Thymus (tissue), 11 donors: Measurements from ENCODE around the gene CREB5. TPM values are rescaled to one million over a fixed set of nuclear protein-coding genes. Genes with fewer than 3 reads are reported as not detected.
A peak's percentile ranks its signal among the peaks of the same experiment; 100 is the strongest.

Source experiments
- DNase-seq, 9 donors: peaks; one replicate each; pipeline ENCODE4 v3.0.0-alpha.2; 2013; ENCODE audit warnings: low spot score in 9 of 9, low read depth in 6 of 9, missing footprints in 1 of 9
- H3K27ac ChIP-seq, 2 donors: one replicate each; pipeline ENCODE4 v1.5.1; 2013; ENCODE audit warnings: control low read depth in 1 of 2, low read depth in 1 of 2, low read length in 1 of 2, mild to moderate bottlenecking in 1 of 2, moderate library complexity in 1 of 2
- H3K27me3 ChIP-seq, 2 donors: one replicate each; pipeline ENCODE4 v1.5.1; 2013; ENCODE audit warnings: low read length in 1 of 2; ENCODE audit not compliant: control insufficient read depth in 2 of 2, insufficient read depth in 1 of 2
- H3K36me3 ChIP-seq, 2 donors: one replicate each; pipeline ENCODE4 v1.5.1; 2013; ENCODE audit warnings: low read length in 1 of 2, mild to moderate bottlenecking in 1 of 2, moderate library complexity in 1 of 2; ENCODE audit not compliant: control insufficient read depth in 2 of 2, insufficient read depth in 2 of 2
- H3K4me1 ChIP-seq, 2 donors: one replicate each; pipeline ENCODE4 v1.5.1; 2013; ENCODE audit warnings: low read length in 2 of 2; ENCODE audit not compliant: control insufficient read depth in 2 of 2, insufficient read depth in 2 of 2
- H3K4me3 ChIP-seq, 2 donors: one replicate each; pipeline ENCODE4 v1.5.1; 2013; ENCODE audit warnings: low read length in 2 of 2, control low read depth in 1 of 2, mild to moderate bottlenecking in 1 of 2
- H3K9me3 ChIP-seq, 2 donors: one replicate each; pipeline ENCODE4 v1.5.1; 2013; ENCODE audit warnings: low read length in 1 of 2, mild to moderate bottlenecking in 1 of 2; ENCODE audit not compliant: control insufficient read depth in 2 of 2, insufficient read depth in 1 of 2
- WGBS: extraction: QIAGEN DNeasy Blood & Tissue Kit; methylation state at CpG from one replicate; pipeline ENCODE4 v1.1.7; 2013; 5-methylcytosine and 5-hydroxymethylcytosine counted together
- polyA plus RNA-seq: library from polyadenylated mRNA; stranded (reverse); fragments of 200-250 nt; gene quantifications from one replicate; pipeline ENCODE4 v1.2.3, GENCODE V29; 2013
- total RNA-seq: library from RNA; stranded (reverse); fragments of 120-200 nt; gene quantifications from one replicate; pipeline ENCODE4 v1.2.4, GENCODE V29; 2013
- donor health status: healthy.

The CREB5 gene
- total and polyA plus RNA-seq, 2 donors: 1.1 to 5.4 TPM

DNA sequence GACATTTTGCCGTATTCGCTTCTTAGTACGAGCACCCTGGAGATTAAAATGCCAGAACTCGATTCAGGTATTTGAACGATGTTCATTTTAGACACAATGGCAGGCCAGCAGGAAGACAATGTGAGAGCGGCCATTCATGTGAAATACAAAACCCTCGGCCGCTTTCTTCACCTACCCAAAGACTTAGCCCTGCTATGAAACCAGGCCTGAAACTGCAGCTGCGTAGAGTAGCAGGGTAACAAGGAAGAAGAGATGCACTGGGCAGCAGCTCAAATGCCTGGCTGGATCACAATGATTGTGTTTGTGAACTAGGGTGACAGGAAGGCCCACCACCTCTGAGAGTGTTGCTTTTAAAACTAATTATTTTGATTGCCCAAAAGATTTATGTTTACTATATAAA, 311.0 kb downstream of the CREB5 start:
- WGBS: 86% methylated on average over 9 of the region's 9 CpGs
- Histone ChIP-seq H3K27ac (no peak overlapping the region), H3K4me3 (no peak overlapping the region), H3K36me3 (no peaks in the 10 kb centered on the region), H3K4me1 (no peaks in the 10 kb centered on the region), H3K27me3 (no peaks in the 10 kb centered on the region), H3K9me3 (no peaks in the 10 kb centered on the region)
- DNase-seq: no peak

DNA sequence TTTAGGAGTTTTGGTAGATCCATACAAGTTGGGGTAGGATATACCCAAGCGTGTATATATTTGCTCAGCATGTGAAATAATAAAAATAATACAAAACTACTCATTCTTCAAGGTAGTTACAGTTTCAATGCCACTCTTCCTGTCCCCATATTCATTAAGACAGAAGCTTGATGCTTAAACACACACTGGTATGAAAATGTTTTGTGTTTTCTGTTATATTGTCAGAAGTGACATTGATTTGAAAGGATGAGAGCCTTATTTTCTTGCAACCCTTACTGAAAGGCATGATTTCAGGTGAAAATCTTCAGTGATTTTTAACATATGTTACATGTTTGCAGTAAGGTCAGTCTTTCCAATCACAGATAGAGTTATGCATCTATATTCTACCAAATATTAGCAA, 312.2 kb downstream of the CREB5 start:
- H3K27me3 ChIP-seq: no peaks in the 10 kb centered on the region
- 95% methylated on average over 1 of the region's 1 CpG for WGBS
- H3K36me3 ChIP-seq: no peaks in the 10 kb centered on the region
- H3K4me1 ChIP-seq: no peaks in the 10 kb centered on the region
- no peak overlapping the region for H3K27ac ChIP-seq
- H3K4me3 ChIP-seq: no peak overlapping the region
- no peaks in the 10 kb centered on the region for H3K9me3 ChIP-seq
- no peak for DNase-seq

DNA sequence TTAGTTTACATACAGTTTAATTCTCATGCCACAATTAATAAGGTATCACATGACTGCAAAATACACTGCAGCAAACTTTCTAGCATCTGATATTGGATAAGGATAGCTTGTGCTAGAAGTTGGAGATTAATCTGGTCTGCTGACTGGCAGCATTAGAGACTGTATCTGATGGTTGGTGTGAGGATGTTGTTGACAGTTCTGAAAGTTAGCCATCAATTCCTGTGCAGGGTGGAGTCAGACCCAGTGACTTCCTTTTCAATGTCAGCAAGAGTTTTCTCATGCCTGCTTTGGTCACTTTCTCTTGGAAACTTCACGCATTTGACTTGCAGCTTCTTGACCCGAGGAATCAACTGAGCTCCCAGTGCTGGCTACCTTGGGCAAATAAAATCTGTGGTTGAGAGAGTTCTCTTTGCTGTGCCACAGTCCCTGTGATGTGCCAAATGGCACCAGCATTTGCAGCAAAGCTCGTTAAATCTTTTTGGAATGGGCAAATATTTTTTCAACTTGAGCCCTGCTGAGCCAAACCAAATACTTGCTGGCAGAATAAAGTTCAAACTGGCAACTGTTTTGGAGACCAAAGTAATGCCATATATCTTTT, 312.8 kb downstream of the CREB5 start:
- no peak overlapping the region for H3K27ac ChIP-seq
- no peak for DNase-seq
- H3K36me3 ChIP-seq: no peaks in the 10 kb centered on the region
- H3K4me1 ChIP-seq: no peaks in the 10 kb centered on the region
- no peak overlapping the region for H3K4me3 ChIP-seq
- 89% methylated on average over 3 of the region's 3 CpGs for WGBS
- H3K27me3 ChIP-seq: no peaks in the 10 kb centered on the region
- H3K9me3 ChIP-seq: no peaks in the 10 kb centered on the region

DNA sequence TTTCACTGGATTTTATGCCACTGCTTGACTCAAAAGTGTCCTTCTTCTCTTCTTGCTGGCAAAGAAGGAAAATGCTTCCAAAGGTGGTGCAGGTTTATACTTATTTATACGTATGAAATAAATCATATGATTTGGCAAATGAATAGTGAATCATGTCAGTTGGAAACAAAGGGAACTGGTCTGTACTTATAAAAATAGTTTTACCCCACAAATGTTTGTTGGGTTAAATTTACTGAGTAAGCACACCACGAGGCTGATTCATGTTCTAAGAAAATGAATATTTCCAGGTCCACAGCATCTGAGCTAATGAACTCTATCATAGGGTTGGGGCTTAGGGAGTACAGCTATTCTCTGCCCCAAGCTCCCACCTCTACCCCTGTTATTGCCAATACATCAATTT, 313.6 kb downstream of the CREB5 start:
- DNase-seq: no peak
- Histone ChIP-seq H3K4me1 (no peaks in the 10 kb centered on the region), H3K9me3 (no peaks in the 10 kb centered on the region), H3K27ac (no peak overlapping the region), H3K36me3 (no peaks in the 10 kb centered on the region), H3K4me3 (no peak overlapping the region), H3K27me3 (no peaks in the 10 kb centered on the region)
- 80% methylated on average over 2 of the region's 2 CpGs for WGBS

DNA sequence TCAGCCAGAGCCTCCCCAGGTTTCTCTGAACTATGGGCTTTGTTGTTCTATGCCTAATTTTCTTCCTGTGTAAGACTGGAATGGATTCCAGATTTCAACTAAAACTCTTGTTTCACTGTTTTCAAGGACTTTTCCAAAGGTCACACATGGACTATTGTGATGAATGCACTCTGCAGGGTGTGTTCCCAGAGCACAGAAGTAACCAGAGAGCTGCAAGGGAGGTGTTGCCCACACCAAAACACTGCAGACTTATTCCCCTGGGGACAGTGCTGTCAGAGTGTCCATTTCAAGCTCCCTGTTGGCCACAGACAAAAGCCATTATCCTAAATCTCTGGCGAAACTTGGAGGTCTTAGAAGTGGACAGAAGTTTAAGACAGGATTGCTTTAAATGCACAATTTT, 314.2 kb downstream of the CREB5 start:
- no peak for DNase-seq
- WGBS: 93% methylated on average over 1 of the region's 1 CpG
- H3K36me3 ChIP-seq: no peaks in the 10 kb centered on the region
- no peaks in the 10 kb centered on the region for H3K27me3 ChIP-seq
- no peaks in the 10 kb centered on the region for H3K4me1 ChIP-seq
- H3K4me3 ChIP-seq: no peak overlapping the region
- no peaks in the 10 kb centered on the region for H3K9me3 ChIP-seq
- H3K27ac ChIP-seq: no peak overlapping the region

DNA sequence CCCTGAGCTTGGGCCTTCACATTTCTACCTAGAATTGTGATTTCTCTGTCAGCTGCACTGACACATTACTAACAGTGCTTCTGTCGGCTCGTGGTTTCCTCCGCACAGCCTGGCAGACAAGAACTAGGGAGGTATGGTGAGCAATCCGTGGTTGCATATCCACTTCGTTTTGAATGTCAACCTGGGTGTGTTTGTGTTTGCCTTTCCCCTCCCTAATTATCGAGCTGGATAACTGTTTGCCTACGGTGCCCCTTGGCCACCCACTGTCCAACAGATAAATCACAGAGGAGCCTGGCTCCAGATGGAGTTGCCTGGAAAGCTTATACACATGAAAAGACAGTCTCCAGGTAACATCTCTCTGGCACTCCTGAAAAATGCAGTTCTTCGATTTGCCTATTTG, 317.0 kb downstream of the CREB5 start:
- WGBS: 50% methylated on average over 8 of the region's 8 CpGs
- DNase-seq: no peak
- Histone ChIP-seq H3K27me3 (no peaks in the 10 kb centered on the region), H3K4me1 (no peaks in the 10 kb centered on the region), H3K36me3 (no peaks in the 10 kb centered on the region), H3K4me3 (no peak overlapping the region), H3K9me3 (no peaks in the 10 kb centered on the region), H3K27ac (no peak overlapping the region)

DNA sequence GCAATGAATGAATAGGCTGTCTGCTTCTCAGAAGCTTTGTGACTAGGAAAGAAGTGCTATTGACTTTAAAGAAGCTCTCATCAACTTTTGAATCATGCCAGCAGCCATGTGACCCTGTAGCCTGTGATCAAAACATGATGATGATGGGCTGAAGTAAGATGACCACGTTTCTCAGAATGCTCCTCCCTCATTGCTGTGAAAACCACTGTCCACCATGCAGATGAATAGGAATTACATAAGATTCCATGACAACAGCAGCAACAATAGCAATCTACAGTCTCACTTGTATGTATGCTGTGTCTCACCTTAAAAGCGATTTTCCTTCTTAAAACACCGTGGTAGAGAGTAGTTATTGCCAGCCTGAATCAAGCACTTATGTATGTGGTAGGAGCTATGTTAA, 317.4 kb downstream of the CREB5 start:
- H3K4me1 ChIP-seq: no peaks in the 10 kb centered on the region
- 91% methylated on average over 3 of the region's 3 CpGs for WGBS
- H3K4me3 ChIP-seq: no peak overlapping the region
- no peaks in the 10 kb centered on the region for H3K27me3 ChIP-seq
- H3K9me3 ChIP-seq: no peaks in the 10 kb centered on the region
- DNase-seq: no peak
- H3K27ac ChIP-seq: no peak overlapping the region
- no peaks in the 10 kb centered on the region for H3K36me3 ChIP-seq

DNA sequence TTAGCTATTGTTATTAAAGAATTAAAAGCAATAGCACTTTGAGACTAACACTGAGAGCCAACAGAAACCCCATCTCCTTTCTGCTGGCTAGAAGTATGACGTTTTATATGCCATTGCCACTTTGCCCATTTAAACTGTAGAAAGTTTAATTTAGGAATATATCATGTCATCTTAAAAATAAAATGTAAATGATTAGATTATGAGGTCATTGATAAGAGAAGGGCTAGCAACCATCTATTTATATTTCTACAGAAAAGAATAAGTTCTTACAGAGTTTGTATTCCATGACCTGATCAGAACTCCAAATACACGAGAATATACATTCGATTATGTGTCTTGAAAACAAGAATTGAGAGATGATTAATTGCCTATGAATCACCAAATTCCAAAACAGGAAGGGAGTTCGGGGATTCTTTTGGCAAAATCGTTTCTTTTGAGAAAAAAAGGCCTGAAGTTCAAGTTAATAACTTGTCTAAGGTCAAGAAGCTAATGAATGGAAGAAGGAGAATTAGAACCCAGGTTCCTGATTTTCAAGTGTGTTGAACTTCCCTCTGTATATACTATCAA, 318.9 kb downstream of the CREB5 start:
- no peaks in the 10 kb centered on the region for H3K36me3 ChIP-seq

DNA sequence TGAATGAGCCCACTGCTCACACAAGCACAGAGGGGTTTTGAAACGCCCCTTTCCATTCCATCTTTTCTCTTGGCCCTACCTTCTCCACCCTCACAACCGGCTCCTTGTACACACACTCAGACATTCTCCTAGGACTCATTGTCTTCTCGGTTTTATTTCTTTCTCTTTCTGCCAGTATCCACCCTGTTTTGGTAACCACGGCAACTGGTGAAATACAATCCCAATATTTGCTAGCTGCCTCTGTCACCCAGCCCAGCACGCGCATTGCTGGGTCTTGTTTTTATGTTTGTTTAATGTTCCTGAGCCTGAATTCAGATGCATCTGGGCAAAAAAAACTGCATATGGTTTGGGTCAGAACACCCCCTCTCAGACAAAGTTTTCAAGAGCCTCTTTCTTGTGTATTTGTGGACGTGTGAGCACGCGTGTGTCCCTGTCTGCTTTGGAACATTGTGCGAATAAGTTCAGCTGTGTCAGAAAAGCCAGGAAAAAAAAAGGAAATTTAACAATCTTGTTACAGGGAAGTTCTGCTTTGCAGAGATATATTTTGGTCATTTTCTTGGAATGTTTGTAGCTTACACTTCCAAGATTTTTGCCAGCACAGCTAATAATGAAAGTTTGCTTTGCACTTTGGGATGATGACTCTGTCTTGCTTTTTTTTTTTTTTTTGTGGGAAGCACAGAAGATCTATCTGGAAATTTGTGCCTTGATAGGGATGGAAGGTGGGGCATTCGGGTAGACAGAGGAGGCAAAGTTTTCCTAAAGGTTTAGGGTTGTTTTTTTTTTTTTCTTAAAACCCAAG, 320.0 kb downstream of the CREB5 start:
- Histone ChIP-seq H3K9me3 (no peaks in the 10 kb centered on the region), H3K27me3 (no peaks in the 10 kb centered on the region), H3K4me3 (no peak overlapping the region), H3K4me1 (no peaks in the 10 kb centered on the region), H3K36me3 (no peaks in the 10 kb centered on the region), H3K27ac (peak overlapping the region in 1 of 2 donors; percentile 10)
- WGBS: 93% methylated on average over 11 of the region's 11 CpGs
- DNase-seq: no peak

More for the DNA sequence above, 318.9 kb downstream of the CREB5 start:
- no peak for DNase-seq
- no peaks in the 10 kb centered on the region for H3K27me3 ChIP-seq
- 95% methylated on average over 5 of the region's 5 CpGs for WGBS
- H3K4me1 ChIP-seq: no peaks in the 10 kb centered on the region
- H3K27ac ChIP-seq: no peak overlapping the region
- H3K9me3 ChIP-seq: no peaks in the 10 kb centered on the region
- no peak overlapping the region for H3K4me3 ChIP-seq
